AG08395 (cell line): ENCODE measurements around the gene SH3PXD2A.
A peak's percentile ranks its signal among the peaks of the same experiment; 100 is the strongest.

Source experiments
- DNase-seq: peaks from one replicate; pipeline ENCODE4 v3.0.0; 2012; ENCODE audit warnings: mixed read lengths, low spot score

Gene SH3PXD2A

GRCh38 chr10:103602028-103602851 lies 253.1 kb downstream of the SH3PXD2A start:
- no peak for DNase-seq

DNA sequence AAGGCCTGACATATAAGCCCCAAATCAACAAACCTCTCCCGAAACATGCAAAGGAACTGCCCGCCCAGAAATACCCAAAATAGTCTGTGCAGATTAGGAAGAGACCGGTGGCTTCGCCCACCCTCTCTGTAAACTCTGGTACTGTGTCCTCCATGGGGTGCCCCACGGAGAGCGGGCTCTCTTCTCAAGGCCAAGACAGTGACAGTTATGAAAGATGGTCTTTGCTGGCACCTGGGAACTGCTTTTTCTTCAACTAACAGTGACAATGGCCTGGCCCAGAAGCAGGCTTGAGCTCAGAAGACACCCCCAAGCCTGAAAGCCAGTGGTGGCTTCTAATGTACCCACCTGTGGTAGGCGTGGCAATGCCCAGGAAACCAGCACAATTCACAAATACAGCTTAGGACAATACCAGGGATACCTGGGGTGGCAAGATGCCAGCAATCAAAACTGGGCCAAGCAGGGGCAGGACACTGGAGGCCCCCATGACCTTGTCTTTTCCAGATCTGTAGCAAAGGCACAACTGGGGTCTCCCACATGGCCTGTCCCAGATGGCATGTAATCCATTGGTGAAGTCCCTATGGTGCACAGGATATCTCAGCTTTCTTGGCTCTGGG lies 254.3 kb downstream of the SH3PXD2A start:
- DNase-seq = no peak

GRCh38 chr10:103600325-103600724 lies 255.1 kb downstream of the SH3PXD2A start:
- DNase-seq = no peak

- no peak for DNase-seq
Measured at GRCh38 chr10:103599907-103600306, 255.5 kb downstream of the SH3PXD2A start.

DNA sequence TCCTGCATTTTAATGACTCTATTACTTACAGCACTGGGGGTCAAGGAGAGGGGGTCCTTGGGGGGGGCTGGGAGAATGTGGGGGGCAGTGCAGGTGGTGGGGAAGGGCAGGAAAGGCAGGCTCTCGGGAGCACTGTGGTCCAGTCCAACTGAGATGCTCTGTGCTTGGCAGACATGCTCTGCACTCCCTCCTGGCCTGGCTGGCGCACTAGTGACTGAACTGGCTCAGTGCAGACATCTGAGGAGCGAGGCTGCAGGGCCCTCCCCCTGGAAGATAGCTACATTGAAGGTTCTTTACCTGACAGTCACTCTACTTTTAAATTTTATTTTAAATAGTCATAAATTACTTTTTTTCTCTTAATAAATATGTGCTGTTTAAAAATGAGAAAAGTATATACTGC lies 256.2 kb downstream of the SH3PXD2A start:
- no peak for DNase-seq

- peak; percentile 91 for DNase-seq
Measured at GRCh38 chr10:103598654-103599115, 256.7 kb downstream of the SH3PXD2A start.

DNA sequence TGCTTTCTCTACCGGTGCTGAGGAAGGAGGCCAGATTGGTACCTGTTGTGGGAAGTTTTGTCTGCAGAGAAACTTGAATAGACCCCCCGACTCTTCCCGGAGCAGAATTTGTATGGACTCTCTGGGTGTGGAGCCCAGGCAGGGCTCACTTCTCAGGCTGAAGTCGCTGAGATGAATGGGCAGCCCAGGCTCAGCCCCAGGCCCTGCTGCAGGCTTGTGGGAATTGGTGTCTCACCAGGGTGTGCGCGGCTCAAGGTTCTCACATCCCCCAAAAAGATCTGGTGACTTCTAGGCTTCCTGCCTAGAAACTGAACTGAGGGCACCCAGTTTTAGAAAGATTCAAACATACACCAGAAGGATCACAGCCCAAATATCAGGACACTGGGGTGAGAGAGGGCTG lies 258.4 kb downstream of the SH3PXD2A start:
- DNase-seq = no peak

- no peak for DNase-seq
Measured at GRCh38 chr10:103595933-103596726, 259.2 kb downstream of the SH3PXD2A start.

DNA sequence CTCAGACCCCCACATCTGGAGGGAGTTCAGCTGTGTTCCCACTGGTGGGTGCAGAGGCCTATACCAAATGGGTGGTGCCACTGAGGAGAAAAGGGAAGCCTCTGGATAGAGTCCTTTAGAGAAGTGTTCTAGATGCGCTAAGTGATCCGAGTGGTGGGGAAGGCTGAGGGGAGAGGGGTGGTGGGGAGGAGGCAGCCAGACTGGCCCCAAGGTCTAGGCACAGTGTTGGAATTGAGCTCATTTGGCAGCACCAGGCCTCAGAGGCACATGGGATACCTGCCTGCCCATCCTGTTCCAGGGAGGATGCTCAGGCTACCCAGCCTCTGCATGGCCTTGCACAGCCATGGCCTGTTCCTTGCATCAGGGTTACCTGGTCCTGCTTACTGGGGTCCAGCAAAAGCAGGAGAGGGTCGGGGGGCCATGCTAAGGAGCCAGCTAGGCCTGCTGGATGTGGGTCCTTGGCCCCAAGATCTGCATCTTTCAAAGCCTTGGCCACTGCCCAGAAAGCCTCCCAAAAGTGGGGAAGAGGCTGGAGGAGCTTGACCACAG lies 262.3 kb downstream of the SH3PXD2A start:
- DNase-seq = no peak

DNA sequence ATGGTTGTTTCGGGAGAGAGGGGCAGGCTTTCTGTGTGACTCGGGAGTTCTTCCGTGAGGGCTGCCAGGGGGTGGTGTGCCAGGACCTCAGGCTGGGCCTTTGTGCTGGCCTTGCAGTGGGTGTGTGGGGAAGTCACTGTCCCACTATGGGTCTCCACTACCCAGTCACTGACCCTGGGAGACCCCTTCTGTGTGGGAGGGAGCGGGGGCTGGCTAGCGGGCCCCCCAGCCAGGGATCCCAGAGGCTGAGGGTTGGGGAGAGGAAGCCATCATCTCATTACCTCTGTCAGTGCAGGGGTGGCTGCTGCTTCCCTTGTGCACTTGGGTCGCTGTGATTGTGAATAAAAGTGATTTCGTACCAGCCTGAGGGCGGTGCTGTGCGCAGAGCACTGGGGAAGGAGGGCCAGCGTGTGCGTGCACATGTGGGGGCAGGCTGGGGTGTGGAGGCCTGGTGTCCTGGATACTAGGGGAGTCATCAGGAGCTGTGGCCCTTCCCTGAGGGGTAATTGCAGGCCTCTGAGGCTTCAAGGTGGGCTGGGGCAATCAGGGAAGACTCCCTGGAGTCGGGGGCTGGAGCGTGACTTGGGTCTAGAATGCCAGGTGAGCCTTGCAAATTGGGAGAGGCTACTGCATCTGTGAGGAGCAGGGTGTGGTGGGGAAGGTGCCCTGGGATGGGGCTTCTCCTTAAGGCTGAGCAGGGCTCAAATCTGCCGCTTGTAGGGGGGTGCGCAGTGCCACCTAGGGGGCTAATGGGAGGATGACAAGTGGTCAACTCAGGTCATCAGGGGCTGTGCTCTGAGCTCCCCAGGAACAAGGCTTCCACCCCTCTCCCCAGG lies 263.0 kb downstream of the SH3PXD2A start:
- DNase-seq = peak; percentile 76

DNA sequence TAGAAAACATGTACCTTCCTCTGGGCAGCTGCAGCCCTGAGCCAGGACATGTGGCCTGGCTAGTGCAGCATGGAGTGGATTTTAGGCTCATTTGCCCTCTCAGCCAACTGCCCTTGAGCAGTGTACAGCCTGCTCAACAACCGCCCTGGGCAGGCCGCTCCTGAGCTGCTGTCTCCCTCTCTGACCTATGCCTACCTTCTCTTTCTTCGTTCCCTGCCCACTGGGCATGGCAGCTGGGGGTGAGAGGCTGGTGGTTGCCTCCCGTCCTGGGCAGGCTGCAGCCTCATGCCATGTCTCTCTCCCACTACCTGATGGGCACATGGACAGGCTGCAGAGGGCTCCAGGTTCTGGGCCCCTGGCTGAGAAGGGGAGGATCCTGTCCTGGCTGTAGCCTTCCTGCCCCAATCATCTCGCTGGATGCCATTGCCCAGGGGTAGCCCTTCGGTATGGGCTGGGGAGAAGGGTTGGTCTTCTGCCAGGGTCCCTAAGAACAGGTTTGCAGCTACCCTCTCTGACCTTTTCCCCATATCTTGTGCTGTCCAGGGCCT lies 264.6 kb downstream of the SH3PXD2A start:
- no peak for DNase-seq

- no peak for DNase-seq
Measured at GRCh38 chr10:103590060-103590459, 265.3 kb downstream of the SH3PXD2A start.

GRCh38 chr10:103589074-103589630 lies 266.2 kb downstream of the SH3PXD2A start:
- DNase-seq = no peak

DNA sequence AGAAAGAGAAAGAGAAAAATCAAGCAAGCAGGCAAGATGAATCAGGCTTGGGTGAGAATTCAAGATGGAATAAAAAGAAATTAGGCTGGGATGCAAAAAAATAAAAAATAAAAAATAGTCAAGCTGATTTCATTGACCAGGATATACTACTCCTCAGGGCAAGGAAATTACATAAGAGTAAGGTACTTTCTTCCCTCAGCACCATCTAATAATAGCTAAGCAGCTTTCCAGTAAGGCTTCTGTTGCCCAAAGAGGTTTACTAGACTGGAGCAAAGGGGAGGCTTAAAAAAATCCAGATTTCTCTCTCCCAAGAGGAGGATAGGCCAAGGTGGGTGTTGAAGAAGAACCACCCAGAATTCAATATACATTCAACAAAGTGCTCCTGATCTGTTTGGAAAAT lies 268.3 kb downstream of the SH3PXD2A start:
- DNase-seq = no peak

GRCh38 chr10:103585011-103585405 lies 270.4 kb downstream of the SH3PXD2A start:
- DNase-seq = no peak

DNA sequence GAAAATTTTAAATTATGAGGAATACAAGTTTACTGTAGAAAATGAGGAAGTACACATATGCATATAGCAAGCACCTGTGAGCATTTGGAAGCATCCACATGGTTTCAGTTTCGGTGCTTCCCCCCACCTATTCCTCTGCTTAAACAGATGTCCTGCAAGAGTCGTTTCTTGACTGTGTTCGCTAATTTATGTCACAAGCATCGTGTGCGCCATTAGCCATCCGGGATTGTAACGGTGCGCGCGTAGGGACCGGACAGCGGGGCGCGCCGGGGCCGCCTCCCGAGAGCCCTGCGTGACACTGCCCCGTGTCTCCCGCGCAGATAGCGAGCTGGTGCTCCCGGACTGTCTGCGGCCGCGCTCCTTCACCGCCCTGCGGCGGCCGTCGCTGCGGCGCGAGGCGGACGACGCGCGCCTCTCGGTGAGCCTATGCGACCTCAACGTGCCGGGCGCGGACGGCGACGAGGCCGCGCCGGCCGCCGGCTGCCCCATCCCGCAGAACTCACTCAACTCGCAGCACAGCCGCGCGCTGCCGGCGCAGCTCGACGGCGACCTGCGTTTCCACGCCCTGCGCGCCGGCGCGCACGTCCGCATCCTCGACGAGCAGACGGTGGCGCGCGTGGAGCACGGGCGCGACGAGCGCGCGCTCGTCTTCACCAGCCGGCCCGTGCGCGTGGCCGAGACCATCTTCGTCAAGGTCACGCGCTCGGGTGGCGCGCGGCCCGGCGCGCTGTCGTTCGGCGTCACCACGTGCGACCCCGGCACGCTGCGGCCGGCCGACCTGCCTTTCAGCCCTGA lies 271.0 kb downstream of the SH3PXD2A start:
- peak; percentile 44 for DNase-seq

- no peak for DNase-seq
Measured at GRCh38 chr10:103583871-103584215, 271.5 kb downstream of the SH3PXD2A start.

DNA sequence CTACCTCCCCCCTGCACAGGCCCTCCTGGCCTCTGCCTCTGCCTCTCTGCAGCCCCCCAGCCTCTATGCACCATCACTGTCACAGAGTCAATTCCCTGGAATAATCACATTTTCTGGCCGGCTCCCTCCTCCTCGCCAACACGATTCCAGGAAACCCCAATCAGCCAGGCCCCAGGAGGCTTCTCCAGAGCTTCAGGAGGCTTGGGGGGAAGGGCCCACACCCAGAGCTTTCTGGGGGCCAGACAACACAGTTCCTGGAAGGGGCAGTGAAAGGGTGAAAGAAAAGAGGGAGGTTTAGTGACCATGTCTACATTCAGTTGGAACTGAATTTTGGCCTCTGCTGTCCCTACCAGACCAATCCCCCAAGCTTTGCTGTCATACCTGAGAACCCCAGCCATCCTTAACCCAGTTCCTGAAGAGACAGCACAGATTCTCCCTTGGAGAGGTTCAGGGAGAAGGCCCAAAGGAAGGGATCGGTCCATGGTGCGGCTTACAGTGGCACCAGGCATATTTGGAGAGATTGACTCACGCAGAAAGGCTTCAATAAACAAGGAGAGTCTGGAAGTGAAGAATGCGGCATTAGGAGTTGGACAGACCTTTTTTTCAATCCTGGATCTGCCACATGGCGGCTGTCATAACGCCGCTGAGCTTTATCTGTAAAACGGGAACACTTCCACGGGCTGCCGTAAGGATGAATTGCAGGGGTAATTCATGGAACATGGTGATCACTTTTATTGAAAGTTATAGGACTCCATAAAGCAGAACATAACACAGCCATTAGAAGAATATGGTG lies 272.8 kb downstream of the SH3PXD2A start:
- DNase-seq = no peak

- DNase-seq = no peak
Measured at GRCh38 chr10:103581499-103581898, 273.9 kb downstream of the SH3PXD2A start.
